NCI-H2081 (cell line): Measurements from ENCODE around the gene MMP25.
"Not testable (repeated sequence)": the region's sequence is repeated elsewhere in the genome, so short reads cannot be mapped to it uniquely, and the experiment has no call there.

Experiments
- DNase-seq, 2 experiments: peaks; one replicate each; lab custom pipeline; 2025; lab: John Stamatoyannopoulos, UW

The MMP25 gene

DNA sequence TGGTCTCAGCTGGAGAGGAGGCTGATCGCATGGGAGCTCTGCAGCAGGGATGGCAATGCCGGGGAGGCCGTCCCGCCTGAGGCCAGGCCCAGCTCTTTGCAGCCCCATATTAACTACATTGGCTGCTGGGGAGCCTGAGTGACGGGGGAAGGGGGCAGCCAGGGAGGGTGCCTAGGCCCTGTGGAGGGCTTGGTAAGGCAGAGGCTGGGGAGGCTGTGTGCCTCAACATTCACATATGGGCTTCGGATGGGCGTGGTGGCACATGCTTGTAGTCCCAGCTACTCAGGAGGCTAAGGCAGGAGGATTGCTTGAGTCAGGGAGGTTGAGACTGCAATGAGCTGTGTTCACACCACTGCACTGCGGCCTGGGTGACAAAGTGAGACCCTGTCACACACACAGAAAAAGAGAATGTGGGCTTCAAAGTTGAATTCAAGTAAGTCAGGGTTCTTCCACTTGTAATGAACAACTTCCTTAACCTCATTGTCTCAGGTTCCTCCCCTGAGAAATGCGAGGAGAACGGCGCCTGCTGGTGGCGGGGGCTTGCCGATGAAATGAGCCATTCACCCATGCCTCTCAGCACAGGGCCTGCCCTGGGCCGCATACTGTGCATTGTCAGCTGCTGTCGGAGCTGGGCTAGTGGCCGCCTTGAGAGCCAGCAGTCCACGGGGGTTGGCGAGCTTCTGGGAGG is 26.4 kb downstream of the MMP25 start:
- not testable (repeated sequence) for DNase-seq

DNA sequence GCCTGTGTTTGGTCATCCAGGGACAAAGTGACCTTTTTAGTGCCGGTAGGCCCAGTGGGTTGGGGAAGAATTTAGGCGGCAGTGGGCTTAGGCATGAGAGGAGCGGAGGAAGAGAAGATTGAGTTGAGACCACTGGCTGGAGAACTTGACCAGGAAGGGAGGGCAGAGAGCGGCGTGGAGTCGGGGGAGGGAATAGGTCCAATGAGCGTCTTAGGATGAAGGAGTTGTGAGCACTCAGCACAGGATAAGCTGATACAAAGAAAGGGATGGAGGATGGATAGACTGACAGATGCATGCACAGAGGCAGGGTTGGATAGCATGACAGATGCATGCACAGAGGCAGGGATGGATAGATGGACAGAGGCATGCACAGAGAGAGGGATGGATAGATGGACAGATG is 27.1 kb downstream of the MMP25 start:
- DNase-seq, result no peak

DNA sequence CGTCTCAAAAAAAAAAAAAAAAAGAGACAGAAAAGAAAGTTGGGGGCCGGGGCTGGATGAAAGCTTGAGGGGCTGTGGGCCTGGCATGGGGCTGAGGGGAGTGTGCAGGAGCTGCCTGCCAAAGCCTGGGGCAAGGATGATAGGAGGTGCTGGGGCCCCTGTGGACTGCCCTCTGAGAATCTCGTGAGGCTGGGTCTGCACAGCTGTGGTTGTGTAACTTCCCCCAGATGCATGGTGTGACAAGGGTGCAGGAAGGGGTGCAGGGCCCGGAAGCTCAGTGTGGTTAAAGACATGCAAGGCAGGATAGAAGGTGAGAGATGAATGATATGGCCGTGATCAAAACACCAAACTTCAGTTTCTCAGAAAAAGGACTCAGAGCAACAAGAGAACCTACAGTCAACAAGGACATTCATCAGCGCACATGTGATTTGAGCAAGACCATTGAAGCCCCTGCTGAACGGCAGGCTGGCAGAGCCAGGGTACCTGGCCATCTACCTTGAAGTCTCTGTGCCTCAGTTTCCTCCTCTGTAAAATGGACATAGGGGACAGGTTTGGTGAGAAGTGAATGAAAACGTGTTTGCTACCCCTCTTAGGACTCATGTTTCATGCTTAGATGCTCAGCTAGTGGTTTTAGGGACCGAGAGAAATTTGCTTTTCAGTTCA is 28.6 kb downstream of the MMP25 start:
- no peak for DNase-seq

DNA sequence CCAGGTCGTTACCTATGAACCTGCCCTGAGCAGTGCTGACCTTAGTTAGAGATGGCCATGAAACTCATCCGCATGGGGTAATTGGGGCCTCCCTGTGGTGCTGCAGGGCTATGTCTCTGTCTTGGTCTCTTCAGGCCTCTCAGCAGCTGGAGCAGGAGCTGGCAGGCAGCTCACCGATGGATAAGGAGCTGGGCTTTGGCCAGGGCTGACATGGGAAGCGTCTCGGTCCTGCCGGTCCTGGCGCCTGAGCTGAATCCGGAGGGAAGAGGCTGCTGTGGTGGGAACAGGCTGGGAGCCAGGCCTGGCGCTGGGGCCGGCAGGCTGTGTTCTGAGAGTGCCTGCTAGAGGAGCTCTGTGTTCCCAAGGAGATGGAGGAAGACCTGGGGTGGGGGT is 29.2 kb downstream of the MMP25 start:
- no peak for DNase-seq

DNA sequence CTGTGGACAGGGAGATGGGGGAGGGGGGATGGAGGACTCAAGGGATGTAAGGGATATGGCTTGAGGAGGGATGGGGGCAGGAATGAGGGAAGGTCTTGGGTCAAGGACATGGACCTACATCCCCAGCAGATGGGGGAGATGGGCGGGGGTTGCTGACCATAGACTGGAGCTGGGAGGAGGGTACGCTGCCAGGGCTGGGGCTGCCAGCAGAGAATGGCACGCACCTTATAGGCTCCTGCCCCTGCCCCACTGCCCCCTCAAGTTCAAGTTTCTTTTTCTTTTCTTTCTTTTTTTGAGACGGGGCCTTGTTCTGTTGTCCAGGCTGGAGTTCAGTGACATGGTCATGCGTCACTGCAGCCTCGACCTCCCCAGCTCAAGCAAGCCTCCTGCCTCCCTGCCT is 29.6 kb downstream of the MMP25 start:
- not testable (repeated sequence) for DNase-seq

DNA sequence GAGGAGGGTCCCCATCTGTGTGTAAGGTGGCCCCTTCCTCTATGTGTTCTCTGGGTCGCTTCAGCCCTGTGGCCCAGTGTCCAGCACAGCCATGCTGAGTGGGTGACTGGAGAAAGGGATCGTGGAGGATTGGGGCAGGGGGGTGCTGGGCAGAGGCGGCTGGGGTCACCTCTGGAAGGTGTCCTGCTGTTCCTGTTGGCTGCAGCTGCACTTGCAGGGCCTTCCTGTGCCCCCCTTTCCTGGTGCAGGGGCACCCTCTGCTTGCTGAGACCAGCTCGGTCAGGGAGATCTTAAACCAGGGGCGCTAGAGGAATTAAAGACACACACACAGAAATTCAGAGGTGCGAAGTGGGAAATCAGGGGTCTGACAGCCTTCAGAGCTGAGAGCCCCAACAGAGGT is 30.2 kb downstream of the MMP25 start:
- DNase-seq, result no peak

DNA sequence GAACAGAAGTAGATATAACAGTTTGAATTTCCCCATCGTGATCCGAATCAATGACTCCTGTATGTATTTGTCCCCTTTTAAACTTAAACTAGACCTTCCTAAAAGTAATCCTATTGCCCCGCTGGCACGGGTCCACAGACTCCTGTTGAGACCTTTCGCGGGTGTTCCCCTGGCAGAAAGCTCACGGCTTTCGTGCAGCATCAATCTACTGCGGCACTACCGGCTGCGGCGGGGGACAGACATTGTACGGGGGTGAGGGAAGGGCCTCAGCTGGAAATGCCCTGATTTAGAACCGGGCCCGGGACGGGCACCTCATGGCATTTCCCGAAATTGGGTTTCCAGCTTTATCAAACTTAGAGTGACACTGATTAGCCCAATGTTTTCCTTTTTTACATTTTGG is 33.7 kb downstream of the MMP25 start:
- DNase-seq, result no peak

DNA sequence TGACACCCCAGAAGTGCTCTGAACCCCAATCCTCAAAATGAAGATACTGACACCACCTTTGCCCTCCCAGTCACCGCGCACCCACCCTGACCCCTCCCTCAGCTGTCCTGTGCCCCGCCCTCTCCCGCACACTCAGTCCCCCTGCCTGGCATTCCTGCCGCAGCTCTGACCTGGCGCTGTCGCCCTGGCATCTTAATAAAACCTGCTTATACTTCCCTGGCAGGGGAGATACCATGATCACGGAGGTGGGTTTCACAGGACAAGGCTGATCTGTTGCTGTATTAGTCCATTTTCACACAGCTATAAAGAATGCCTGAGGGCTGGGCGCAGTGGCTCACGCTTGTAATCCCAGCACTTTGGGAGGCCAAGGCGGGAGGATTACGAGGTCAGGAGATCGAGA is 35.6 kb downstream of the MMP25 start:
- not testable (repeated sequence) for DNase-seq

DNA sequence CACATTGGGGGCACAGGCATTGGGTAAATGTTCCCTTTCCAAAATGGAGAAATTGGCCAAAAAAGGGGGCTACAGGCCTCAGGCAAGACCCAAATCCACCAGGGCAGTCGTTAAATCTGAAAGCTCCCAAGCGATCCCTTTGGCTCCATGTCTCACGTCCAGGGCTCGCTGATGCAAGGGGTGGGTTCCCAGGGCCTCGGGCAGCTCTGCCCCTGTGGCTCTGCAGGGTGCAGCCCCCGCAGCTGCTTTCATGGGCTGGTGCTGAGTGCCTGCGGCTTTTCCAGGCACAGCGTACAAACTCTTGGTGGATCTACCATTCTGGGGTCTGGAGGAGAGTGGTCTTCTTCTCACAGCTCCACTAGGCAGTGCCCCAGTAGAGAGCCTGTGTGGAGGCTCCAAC is 37.0 kb downstream of the MMP25 start:
- not testable (repeated sequence) for DNase-seq

DNA sequence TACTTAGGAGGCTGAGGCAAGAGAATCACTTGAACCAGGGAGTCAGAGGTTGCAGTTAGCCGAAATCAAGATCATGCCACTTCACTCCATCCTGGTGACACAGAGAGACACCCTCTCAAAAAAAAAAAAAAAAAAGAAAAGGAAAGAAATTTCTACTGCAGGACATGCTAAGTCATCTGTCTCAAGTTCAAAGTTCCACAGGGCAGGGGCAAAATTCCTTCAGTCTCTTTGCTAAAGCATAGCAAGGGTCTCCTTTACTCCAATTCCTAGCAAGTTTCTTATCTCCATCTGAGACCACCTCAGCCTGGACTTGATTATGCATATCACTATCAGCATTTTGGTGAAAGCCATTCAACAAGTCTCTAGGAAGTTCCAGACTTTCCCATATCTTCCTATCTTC is 38.1 kb downstream of the MMP25 start:
- no peak for DNase-seq

DNA sequence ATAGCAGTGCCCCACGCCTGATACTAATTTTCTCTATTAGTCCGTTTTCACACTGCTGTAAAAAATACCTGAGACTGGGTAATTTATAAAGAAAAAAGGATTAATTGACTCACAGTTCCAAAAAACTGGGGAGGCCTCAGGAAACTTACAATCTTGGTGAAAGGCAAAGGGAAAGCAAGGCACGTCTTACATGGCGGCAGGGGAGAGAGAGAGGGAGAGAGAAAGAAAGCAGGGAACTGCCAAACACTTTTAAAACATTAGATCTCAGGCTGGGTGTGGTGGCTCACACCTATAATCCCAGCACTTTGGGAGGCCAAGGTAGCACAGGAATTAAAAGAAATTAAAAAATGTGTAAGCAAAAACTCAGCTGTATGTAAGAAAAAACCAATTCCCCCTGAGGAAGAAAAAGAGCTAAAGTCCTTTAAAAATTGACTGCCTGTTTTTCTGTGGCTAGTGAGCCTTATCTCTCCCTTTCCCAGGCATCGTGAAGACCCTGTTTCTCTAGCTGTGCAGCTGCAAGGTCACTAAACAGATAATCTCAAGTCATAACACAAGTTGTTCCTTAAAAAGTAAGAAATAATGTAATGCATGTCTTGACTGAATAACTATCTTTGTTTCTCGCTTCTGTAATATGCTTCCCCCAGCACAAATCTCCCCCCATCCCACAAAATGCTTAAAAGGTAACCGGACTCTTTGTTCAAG is 38.8 kb downstream of the MMP25 start:
- DNase-seq, result no peak

DNA sequence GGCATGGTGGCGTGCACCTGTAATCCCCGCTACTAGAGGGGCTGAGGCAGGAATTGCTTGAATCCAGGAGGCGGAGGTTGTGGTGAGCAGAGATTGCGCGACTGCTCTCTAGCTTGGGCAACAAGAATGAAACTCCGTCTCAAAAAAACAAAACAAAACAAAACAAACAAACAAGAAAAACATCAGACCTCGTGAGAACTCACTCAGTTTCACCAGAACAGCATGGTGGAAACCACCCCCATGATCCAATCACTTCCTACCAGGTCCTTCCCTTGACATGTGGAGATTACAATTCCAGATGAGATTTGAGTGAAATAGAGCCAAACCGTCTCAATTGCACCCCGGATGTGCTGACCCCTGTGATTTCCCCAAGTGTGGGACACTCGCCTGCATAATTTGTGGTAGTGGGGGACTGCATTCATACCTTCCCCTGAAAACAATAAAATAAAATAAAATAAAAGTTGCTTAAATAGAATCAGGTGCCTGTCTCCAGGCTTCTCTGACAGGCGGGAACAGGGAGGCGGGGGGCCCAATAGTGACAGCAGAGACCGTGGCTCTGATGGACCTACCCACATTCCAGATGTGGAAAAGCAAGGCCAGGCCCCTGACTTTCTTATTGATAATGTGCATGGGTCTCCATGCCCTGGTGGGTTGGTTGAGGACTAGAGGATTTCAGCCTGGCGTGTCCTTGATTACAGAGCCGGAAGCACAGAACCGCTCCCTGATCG is 39.7 kb downstream of the MMP25 start:
- DNase-seq, result no peak

DNA sequence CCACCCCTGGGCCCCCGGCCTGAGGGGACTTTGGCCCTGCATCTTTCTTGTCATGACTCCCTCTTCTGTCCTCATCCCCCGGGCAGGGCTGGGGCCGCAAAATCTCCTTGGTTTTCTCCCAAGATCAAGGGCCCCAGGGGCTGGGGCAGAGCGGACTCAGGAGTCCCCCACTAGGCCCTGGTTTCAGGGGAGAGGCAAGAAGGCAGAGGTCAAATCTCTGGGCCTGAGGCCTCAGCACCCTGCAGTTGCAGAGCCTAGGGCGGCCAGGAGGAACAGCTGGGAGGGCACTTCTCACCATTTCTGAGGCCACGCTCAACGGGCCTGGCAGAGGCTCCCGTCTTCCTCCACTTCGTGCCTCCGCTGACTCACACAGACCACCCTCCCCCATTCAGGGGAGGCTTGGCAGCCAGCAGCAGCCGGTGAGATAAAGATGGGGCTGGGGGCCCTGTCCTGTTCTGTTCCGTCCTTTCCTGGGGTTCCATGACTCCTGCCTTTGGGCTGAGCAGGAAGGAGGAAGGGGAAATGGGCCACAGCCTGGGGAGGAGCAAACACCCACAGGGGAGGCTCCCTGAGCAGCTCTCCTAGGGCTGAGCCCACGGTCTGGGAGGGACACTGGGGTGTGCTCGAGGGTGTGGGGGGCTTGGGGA is 40.4 kb downstream of the MMP25 start:
- DNase-seq, result no peak

DNA sequence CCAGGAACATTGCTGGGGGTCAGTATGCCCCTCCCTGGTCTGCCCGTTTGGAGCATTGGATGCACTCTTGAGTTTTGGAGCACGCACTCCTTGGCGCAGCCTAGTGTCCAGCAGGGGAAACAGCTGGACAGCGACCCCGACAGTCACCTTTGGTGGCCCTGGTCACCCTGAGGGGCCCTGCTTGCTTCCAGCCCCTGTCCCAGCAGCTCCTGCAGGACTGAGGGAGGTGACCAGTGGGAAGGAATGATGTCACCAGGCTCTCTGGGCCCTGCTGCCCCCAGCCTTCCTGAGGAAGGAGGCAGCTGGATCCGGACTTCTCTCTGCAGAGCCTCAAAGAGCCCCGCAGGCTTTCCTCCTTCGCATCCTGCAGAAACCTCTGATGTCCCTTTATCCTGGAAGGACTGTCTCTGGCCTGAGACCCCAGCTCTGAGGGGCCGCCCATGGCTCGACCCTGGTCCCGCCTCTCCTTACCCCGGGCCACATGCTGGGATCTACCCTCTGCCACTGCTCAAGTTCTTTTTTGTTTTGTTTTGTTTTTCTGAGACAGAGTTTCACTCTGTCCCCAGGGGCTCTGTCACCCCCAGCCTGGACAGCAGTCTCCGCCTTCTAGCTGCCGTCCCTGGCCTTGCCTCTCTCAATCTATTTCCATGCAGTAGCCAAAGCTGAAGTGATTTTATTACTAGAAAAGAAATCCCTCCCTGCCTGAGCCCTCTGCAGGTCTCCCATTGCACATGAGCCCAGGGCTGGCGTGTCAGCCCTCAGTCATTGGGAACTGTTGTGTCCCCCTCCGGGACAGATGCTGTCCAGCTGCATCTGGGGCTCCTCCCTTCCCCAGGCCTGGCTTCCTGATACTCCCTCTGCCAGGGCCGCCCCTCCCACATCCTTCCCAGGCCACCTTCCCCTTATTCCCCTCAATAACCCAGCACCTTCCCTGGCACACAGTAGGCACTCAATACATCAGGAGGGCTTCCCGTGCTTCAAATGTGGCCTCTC is 41.2 kb downstream of the MMP25 start:
- no peak for DNase-seq

DNA sequence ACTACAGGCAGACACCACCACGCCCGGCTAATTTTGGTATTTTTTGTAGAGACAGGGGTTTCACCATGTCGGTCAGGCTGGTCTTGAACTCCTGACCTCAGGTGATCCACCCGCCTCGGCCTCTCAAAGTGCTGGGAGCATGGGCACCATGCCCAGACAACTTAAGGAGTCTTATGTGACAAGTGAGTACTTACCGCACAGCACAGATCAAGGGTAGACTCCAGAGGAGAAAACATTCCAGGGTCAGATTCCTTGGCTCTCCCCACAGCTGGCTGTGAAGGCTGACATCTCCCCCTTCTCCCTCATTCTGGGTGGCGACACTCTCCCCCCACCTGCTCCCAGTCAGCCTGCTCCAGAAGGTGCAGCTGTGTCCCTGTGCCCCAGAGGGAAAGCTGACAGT is 42.1 kb downstream of the MMP25 start:
- no peak for DNase-seq

DNA sequence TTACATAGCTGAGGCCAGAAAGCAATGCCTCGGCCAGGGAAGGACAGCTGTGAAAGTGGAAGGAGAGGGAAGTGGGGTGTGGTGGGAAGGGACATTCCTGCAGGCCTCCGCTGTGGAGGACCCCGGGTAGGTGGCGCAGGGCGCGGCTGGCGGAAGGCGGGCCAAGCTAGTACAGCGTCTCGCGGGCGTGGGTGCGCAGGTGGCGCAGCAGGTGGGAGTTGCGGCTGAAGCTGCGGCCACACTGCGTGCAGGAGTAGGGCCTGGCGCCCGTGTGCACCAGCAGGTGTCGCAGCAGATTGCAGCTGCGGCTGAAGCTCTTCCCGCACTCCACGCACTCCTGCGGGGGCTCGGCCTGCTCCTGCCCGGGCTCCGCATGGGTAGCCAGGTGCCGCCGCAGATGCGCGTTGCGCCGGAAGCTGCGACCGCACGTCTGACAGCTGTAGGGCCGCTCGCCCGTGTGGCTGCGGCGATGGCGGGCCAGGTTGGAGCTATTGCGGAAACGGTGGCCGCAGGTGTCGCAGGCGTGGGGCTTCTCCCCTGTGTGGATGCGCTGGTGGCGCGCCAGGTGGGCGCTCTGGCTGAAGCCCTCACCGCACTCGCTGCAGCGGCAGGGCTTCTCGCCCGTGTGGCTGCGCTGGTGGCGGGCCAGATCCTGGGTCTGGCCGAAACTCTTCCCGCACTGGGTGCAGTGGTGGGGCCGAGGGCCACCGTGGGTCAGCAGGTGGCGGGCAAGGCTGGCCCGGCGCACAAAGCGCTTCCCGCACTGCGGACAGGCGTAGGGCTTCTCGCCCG is 42.8 kb downstream of the MMP25 start:
- no peak for DNase-seq

DNA sequence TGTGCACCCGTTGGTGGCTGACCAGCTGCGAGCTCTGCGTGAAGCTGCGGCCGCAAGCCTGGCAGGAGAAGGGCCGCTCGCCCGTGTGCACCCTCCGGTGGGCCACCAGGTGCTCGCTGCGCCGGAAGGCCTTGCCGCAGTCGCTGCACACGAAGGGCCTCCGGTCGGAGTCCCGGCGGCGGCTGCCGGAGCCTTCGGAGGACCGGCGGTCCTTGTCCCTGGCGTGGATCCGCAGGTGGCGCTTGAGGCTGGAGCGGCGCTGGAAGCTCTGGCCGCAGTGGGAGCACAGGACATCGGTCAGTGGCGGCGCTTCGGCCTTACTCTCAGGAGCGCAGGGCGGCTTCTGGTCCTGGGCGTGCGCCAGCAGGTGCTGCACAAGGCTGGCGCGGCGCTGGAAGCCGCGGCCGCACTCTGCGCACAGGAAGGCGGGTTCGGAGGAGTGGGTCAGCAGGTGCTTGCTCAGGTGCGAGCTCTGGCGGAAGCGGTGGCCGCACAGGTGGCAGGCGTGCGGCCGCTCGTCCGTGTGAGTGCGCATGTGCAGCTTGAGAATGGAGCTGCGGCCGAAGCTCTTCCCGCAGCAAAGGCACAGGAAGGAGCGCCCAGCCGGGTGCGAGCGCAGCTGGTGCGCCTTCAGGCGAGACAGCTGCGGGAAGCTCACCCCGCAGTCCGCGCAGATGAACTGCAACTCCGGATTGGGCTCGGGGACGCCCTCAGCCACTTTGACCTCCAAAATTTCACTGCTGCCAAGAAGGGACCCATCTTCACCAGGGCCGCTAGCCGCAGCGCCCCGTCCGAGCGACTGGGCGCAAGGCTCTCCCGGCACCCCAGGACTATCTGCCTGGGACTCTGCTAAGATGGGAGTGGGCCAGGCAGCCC is 43.6 kb downstream of the MMP25 start:
- DNase-seq, result peak; percentile 8 to 63

DNA sequence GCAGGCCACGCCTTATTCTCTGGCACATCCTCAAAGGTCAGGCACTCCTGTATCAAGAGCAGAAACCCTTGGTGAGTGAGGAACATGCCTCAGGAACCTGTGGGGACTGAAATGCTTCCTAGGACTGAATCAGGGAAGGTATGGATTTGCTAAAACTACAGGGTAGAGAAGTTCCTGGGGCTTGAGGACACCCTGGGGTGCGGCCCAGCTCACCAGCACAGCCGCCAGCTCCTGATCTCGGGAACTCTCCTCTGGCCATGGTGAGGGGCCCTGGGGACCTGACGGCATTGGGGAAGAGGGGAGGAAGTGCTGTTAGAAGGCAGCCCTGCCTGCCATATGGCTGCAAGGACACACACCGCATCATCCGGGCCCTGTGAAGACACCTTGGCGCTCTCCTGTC is 45.2 kb downstream of the MMP25 start:
- DNase-seq, result no peak

DNA sequence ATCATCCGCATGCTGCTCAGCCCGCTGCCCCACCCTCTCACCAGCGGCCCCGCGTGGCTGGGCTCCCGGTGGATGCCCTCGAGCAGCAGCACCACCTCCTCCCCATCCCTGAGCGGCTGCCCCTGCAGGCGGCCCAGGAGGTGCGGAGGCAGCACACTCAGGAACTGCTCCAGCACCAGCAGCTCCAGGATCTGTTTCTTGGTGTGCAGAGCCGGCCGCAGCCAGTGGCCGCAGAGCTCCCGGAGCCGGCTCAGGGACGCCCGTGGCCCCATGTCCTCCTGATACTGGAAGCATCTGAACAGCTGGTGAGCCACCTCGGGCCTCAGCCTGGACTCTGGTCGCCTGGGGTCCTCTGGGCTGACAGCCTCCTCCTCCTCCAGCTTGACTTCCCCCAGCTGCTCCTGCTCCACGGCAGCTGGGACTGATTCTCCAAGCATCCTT is 46.2 kb downstream of the MMP25 start:
- DNase-seq, result no peak
